OCI-LY3 (cell line): ENCODE data around the gene AP2M1.

Experiments used
- EZH2phosphoT487 ChIP-seq: fragments of 200-600 bp; shearing (Covaris generic); IDR thresholded peaks from 2 replicates; pipeline ENCODE4 v1.6.1; 2018; ENCODE audit warnings: antibody characterized with exemption, mixed run types, low read depth
- TF ChIP-seq, protein P1 (sequence below): fragments of 200-600, 300-600 bp; sonication (generic); IDR thresholded peaks from 2 replicates; pipeline ENCODE4 v1.5.1; 2014; ENCODE audit warnings: antibody characterized with exemption, low read length, low read depth

DNA sequence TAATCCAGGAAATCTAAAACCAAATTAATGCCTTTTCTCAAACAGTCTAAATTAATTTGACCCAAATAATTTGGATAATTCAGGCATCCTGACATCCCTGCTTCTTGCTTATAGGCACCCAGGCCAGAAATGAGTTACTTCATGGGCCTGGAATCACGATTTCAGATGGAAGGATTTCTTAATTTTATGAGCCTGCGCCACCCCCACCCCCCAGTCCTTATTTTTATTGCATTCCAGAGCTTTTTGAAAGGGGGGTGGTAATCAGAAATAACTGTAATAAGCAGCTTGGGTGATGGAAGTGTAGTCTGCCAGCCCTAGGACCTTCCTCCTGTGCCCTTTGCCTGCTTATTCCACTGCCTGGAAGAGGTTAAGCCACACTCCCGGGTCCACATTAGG, 1.3 kb downstream of the AP2M1 start:
- TF ChIP-seq, protein P1, sequence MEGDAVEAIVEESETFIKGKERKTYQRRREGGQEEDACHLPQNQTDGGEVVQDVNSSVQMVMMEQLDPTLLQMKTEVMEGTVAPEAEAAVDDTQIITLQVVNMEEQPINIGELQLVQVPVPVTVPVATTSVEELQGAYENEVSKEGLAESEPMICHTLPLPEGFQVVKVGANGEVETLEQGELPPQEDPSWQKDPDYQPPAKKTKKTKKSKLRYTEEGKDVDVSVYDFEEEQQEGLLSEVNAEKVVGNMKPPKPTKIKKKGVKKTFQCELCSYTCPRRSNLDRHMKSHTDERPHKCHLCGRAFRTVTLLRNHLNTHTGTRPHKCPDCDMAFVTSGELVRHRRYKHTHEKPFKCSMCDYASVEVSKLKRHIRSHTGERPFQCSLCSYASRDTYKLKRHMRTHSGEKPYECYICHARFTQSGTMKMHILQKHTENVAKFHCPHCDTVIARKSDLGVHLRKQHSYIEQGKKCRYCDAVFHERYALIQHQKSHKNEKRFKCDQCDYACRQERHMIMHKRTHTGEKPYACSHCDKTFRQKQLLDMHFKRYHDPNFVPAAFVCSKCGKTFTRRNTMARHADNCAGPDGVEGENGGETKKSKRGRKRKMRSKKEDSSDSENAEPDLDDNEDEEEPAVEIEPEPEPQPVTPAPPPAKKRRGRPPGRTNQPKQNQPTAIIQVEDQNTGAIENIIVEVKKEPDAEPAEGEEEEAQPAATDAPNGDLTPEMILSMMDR = no peak
- no peak for TF ChIP-seq EZH2phosphoT487
